Umbilical cord (tissue), 2 donors: ENCODE data around the gene FAM78A. TPM values are rescaled to one million over a fixed set of nuclear protein-coding genes. Genes with fewer than 3 reads are reported as not detected.
"Not testable (repeated sequence)": the region's sequence is repeated elsewhere in the genome, so short reads cannot be mapped to it uniquely, and the experiment has no call there.

ENCODE experiments used
- DNase-seq: peaks from one replicate; pipeline ENCODE4 v3.0.0-alpha.2; 2015; ENCODE audit warnings: low spot score
- total RNA-seq: library from RNA; depleted of rRNA; stranded (reverse); fragments of >200 nt; gene quantifications from one replicate; pipeline ENCODE4 v1.2.3, GENCODE V29; 2014; ENCODE audit warnings: low replicate concordance; ENCODE audit not compliant: insufficient read depth

FAM78A gene
- total RNA-seq, 1 donor from 2014 or later = 8.9 TPM

GRCh38 chr9:131266266-131267229 is 9.8 kb downstream of the FAM78A start:
- DNase-seq = no peak

GRCh38 chr9:131264231-131264630 is 12.1 kb downstream of the FAM78A start:
- DNase-seq = no peak

DNA sequence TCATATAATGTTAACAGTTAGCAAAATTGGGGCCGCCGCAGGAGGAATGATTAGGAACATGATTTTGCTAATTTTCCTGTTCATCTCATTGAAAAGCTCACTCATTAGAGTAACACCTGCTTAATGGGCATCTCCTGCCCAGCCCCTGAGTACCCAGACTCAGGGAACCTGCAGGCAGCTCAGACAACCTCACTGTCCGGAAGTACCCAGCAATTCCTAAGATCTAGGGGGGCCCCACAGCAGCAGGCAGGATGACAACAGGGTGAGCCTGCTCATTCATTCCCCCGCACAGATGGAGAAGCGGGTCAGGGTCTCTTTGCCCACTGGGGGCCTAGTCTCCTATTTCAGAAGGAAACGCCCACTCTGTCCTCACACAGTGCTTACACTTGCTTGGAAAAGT is 12.6 kb downstream of the FAM78A start:
- DNase-seq = no peak

DNA sequence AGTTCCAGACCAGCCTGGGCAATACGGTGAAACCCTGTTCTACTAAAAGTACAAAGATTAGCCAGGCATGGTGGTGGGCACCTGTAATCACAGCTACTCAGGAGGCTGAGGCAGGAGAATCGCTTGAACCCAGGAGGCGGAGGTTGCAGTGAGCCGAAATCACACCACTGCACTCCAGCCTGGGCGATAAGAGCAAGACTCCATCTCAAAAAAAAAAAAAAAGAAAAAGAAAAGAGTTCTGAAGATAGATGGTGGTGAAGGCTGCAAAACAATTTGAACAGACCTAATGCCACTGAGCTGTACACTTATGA is 13.3 kb downstream of the FAM78A start:
- DNase-seq = not testable (repeated sequence)

DNA sequence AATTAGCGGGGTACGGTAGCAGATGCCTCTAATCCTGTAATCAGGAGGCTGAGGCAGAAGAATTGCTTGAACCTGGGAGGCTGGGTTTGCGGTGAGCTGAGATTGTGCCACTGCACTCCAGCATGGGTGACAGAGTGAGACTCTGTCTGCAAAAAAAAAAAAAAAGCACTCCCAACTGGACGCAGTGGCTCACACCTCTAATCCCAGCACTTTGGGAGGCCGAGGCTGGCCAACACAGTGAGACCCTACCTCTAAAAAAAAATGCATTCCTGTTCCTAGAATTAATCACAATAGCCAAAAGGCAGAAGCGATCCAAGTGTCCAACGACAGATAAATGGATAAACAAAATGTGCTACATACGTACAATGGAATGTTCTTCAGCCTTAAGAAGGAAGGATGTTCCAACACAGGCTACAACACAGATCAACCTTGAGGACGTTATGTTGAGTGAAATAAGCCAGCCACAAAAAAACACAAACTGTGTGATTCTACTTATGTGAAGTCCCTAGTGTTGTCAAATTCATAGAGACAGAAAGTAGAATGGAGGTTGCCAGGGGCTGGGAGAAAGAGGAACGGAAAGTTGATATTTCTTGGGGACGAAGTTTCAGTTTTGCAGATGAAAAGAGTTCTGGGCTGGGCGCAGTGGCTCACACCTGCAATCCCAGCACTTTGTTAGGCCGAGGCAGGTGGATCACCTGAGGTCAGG is 13.8 kb downstream of the FAM78A start:
- DNase-seq = no peak

- DNase-seq = no peak
Measured at GRCh38 chr9:131260751-131261452, 15.4 kb downstream of the FAM78A start.

DNA sequence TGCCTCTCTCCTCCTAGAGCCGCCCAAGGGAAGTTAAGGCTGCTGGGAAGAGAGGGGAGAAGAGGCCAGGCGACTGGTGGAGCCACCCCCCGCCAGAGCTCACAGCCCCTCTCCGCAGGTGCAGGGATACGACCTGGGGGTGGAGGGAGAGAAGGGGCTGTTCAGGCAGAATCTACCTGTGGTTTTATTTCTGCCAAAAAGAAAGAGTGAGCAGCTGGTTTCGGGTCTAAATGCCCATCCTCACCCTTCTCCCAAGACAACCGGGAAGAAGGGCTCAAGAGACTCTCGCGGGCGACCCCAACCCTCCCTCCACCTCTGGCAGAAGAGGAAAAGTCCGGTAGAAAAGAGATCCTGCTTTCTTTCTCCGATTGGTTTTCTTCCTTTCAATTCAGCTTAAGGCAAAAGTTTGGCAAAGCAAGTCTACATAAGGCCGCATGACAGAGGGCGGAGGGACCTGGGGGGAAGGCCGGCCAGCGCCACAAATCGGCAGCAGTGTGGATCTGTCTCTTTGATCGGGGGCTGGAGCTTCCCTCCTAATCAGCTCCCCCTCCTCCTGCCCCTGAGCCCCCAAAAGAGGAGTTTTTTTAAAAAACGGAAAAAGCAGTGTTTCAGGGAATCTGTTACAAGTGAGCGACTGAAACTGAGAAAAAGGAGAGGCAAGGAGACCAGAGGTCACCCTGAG is 16.3 kb downstream of the FAM78A start:
- no peak for DNase-seq

DNA sequence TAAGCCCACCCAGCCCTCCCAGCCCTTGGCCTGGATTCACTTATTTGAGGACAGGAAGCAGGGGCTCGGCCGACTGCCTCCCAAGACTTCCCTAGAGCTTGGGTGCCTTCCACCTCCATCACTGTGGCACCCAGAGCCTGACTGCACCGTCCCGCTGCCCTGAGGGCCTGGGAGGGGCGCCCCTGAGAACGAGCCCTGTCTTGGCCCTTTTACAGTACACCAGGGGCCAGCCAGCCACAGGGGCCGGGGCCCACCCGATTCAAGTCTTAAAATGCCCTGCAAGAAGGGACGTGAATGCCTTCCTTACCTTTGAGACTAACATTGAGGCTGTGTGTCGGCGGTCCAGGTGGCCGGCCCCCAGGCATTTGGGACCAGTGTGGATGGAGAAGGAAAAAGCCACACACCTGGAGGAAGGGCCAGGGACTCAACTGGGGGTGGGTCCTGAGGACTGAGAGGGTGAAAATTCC is 16.8 kb downstream of the FAM78A start:
- DNase-seq = no peak

DNA sequence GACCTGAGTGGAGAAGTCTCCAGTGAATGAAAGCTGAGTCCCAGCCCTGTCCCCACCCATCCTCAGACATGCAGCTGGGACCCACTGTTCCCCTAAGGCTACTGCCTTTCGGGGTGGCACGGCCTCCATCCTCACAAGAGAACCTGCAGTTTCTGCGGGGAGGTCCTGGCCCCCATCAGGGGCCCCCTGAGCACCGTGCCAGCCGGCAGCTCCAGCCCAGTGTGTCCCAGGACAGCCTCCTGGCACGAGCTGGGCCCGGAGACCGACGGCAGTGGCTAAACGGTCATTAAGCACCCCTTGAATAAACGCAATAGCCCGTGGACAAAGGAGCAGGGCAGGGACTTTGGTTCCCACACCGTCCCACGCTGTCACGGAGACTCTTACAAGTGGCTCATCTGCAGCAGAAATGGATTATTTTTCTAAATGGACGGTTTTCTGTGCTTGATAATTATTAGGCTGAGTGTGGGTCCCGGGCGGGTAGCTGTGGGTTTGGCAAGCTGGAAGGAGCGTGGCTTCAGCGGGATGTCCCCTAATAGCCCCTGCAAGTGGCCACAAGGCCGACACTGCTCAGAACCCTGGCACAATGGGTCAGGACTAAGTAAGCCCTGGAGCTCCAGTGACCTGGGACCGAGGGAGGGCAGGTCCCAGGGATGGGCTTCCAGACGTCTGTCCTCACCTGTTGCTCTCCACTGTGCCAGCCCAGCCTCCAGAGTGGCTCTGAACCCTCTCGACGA is 17.4 kb downstream of the FAM78A start:
- no peak for DNase-seq

DNA sequence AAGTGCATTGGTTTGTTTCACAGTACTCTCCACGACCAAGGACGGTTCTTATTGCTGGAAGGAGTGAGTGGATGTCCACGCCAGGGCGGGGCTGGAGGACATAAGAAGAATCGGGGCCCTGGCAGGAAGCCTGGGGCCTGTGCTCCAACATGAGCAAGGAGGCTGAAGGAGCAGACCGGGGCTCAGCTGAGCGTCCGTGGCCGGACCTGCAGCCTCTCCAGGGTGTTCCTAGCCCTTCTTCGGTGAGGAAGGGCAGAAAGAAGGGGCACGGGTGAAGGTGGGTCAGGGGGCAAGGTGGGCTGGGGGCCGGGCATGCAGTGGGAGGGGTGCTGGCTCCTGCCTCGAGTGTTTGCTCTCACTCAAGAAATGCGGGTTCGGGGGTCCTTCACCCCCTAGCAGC is 18.1 kb downstream of the FAM78A start:
- DNase-seq = peak; percentile 64

- no peak for DNase-seq
Measured at GRCh38 chr9:131257266-131258025, 18.9 kb downstream of the FAM78A start.

DNA sequence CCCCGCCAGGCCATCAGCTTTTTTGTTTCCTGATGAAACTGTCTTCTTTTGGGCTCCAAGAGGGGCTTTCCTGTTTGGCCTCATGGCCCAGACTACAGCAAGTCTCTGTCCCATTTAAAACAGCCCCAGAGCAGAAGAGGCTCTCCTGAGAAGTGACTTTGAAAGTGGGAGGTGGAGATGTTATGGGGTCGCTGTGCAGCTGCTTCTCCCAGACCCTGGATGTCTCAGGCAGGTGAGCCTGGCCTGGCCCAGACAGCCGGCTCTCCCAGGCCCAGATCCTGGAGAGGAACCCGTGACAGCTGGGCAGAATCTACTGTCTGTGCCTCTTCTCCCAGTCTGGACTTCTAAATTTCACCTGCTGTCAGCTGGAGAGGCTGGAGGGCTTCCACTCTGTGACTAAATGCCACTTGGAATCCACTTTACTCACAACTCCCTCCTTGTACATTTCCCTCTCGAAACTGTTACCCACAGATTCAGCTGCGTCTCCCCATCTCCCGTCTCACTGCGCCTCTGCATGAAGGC is 20.6 kb downstream of the FAM78A start:
- DNase-seq = no peak

DNA sequence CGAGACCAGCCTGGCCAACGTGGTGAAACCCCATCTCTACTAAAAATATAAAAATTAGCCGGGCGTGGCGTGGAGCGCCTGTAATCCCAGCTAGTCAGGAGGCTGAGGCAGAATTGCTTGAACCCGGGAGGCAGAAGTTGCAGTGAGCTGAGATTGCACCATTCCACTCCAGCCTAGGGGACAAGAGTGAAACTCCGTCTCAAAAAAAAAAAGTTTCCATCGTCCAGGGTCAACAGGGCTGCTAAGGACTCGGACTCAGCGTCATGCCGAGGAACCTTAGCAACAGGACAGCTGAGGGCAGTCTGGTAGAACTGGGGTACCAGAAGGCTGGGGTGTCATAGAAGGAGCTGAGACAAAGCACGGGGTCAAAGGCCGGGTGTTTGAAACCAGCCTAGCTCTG is 21.7 kb downstream of the FAM78A start:
- no peak for DNase-seq

GRCh38 chr9:131253891-131254491 is 22.3 kb downstream of the FAM78A start:
- DNase-seq = peak; percentile 85

- no peak for DNase-seq
Measured at GRCh38 chr9:131252120-131252519, 24.2 kb downstream of the FAM78A start.

DNA sequence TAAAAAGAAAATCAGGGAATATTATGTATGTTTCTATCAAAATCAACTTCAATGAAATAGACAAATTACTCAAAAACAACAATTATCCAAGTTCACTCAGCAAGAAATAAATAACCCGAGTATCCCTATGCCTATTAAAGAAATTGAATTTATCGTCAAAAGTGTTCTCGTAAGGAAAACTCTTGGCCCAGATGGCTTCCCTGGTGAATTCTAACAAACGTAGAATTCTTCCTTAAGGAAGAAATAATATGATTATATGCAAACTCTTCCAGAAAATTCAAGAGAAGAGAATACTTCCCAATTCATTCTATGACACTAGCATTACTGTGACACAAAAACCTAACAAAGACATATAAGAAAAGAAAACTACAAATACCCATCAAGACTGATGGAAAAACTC is 29.7 kb downstream of the FAM78A start:
- DNase-seq = no peak

DNA sequence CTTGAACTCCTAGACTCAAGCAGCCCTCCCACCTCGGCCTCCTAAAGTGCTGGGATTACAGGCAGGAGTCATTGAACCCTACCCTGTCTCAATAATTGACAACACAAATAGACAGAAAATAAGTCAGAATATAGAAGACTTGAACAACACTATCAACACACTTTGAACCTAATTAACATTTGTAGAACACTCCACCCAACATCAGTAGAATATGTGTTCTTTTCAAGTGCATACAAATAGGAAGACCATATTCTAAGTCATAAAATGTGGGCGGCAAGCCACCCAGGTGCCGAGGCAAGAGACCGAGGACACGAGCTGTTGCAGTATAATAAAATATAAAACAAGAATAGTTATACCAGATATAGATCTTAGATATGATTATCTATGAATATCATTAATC is 32.0 kb downstream of the FAM78A start:
- DNase-seq = not testable (repeated sequence)

- DNase-seq = no peak
Measured at GRCh38 chr9:131240047-131240921, 36.0 kb downstream of the FAM78A start.
